Activated CD4-positive, alpha-beta T cell treated with anti-CD3 and anti-CD28 coated beads, Interleukin-2, amount 50 U/mL, for 48 hours (primary cell): ENCODE data around the gene ADO.
A peak's percentile ranks its signal among the peaks of the same experiment; 100 is the strongest.
"Not testable (repeated sequence)": the region's sequence is repeated elsewhere in the genome, so short reads cannot be mapped to it uniquely, and the experiment has no call there.

Source experiments
- DNase-seq, 2 experiments: peaks; one replicate each; pipeline ENCODE4 v3.0.0-alpha.2; 2020

Gene ADO

DNA sequence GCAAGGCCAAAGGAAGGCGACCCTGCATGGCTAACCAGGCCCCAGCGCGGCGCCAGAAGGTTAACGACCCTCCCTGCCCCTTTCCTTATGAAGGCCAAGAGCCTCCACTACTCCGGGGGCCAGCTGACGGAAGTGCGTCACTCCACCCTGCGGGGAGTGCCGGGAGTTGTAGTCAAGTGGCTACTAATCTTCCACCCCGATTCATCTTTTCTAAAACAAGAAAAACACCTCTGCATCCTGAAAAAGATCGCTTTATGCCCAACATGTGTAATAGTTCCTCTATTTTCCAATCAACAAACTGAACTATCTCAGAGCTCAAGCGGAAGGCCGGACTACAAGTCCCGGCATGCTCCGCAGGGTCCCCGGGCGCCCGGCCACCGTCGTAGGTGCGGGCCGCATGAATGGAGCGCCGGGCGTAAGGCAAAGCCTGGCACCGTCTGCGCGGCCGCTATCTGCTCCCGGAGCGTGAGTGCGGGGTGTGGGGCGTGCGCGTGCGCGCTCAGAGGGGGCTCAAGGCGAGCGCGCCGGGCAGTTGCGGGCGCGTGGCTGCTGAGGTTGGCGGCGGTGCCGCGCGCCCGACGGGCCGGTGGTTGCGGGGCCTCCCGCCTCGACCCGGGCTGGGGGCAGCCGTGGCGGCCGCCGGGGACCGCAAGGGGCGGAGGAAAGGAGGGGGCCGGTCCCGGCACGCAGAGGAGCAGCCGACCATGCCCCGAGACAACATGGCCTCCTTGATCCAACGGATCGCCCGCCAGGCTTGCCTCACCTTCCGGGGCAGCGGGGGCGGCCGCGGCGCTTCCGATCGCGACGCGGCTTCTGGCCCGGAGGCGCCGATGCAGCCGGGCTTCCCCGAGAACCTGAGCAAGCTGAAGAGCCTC, at the start of gene ADO:
ADO (plus strand) TSS at position 365 of the 875 bp plus-strand sequence; CDS start at position 705, 340 bp downstream.
- DNase-seq: peak; percentile 79 to 83

DNA sequence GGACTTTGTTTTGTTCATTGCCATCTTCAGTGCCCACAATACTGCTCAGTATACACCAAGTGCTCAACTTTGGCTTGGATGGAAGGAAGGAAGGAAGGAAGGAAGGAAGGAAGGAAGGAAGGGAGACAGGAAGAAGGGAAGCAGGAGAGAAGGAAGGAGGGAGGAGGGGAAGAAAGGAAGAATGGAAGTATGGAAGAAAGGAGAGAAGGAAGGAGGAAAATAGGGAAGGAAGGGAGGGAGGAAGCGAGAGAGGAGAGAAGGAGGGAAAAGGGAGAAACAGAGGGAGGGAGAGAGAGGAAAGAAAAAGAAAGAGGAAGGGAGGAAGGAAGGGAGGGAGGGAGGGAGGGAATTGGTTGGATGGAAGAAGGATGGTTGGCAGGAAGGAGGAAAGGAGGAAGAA, 49.6 kb upstream of the ADO start:
- no peak for DNase-seq

DNA sequence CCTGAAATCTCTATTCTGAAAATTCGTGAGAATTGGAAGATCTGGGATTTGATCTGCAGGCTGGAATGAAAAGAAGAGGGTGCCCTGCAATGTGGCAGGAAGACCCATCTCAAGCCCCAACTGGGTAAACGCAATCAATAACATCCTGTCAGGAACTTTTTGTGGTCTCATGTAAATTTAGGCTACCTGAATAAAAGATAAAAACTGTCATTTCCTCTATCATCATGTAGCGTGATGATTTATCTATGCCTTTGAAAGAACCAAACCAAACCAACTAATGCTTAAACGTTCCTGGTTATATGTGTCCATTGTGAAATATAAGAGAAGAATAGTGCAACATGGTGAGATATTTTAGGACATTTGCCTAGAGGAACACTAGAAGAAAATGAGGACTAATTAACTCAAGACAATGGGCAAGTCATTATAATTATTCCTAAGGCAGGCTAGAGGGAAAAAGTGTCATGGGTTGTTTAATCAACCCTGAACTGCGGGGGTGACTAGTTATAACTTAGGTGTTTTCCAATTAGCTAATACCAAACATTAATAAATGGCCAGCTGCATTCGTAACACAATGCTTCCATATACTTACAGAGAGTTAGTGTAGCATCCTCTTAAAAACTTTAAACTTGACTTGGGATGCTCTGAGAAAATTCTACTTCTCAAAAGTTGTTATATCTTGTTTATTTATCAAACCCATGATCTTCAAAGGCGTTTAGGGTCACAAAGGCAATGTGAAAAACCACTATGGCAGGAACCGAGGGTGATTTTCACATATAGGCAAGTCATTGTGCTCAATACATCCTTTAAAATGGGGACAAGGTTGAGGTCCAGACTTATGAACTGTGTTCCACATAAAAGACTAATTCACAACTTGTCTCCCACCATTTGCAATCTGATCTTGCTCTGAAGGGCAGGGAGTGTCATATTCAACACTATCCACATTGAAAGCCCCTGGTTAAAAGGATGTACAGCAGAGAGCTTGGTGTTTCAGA, 48.6 kb upstream of the ADO start:
- DNase-seq: no peak

DNA sequence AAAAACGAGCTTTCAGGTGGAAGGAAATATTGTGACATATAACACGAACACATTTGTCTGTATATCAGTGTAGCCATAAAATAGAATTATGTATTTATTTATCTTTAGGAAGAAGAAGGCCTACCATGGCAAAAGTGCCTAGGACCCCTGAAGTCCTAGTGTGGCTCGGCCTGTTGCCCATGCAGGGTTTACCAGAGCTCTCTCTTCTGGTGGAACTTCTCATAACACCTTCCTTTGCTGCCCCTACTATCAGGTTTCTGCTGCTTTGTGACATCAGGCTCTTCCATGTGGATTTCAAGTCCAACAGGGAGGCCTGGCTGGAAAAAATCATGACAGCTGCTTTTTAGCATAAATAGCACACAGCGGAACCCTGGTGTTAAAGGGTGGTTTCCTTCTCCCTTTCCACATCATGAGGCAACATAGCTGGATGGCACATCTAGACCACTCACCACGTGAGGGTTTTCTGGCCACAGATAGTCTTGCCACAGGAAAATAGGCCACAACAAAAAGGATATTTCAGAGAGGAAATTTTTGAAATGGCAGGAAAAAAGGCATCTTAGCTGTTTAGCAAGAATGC, 44.8 kb upstream of the ADO start:
- DNase-seq: no peak

DNA sequence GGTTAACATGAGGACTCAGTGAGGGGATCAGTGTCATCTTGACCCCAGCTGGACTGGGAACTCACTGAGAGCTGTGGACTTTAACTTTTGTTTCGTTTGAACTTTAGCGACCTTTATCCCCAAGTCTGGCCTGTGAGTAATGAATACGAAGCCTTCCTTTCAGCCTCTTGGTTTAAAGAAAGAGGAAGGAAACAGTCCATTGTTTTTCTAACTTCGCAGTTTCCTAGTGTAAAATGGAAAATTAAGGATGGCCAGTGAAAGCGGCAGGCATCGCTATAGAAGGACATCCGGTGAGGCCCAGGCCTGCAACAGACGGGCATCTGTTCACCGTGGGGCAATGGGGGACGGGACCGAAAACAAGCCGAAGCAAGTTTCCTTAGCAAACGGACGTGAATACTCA, 44.1 kb upstream of the ADO start:
- DNase-seq: no peak

DNA sequence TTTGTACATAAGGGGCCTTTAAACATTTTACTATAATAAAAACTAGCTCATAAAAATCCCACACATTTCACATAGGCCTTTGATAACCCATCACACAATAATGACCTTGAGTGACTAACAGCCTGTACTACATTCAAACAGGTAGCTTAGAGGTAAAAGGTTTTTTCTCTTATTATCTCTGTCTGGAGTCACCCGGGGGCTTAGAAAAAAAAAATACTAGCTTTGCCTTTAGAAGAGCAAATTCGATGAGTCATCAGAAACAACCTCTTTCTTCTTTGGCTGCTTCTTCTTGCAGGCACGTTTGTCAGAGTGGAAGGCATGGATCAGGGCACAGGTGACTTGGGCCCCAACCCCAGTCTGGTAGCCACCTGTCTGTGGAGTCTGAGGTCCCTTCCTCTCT, 43.4 kb upstream of the ADO start:
- DNase-seq: no peak

DNA sequence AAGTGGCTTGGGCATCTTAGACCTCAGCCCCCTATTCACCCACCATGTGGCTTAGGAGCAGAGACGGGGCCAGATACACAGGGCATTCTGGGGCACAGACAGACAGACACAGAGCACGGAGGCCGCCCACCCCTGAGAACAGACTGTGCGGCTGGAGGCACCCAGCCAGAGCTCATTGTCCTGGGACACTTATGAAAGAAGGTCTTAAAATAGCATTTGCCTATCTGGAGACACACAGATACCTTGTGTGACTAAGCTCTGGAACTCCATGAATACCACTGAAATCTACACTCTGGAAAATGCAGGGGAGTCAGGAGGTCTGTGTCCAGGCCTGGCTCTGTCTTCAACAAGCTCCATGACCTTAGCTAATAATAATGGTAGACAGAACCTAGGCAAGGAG, 41.4 kb upstream of the ADO start:
- DNase-seq: no peak

DNA sequence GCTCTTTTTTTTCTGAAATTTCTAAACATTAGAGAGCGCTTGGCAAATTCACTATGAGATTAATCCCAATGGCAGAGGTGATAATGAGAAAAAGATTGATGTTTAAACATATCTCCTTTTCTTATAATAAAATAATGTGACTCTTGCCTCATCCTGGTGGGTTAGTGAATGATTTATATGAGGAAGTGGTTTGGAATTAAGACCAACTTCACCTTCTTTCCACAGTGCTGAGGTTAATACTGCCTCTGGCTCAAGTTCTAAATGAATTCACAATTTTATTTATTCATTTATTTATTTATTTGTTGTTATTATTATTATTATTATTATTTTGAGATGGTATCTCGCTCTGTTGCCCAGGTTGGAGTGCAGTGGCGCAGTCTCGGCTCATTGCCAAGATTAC, 40.5 kb upstream of the ADO start:
- no peak for DNase-seq

DNA sequence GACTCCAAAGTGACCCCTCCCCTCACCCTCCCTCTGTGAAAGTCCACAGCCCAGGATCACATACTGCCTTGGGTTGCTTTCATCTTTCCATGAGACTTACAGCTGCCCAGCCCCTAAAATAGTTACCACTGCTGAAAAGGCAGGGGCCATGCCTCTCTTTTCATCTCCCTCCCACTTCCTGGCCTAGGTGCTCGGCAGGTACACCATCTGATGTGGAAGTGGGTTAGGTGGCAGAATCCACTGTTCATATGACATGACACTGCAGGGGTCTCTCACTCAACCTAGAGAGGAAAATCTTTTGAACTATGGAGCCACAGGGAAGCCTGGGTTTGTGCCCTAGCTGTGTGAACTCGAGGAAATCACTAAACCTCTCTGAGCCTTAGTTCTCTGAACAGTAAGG, 38.8 kb upstream of the ADO start:
- DNase-seq: no peak

DNA sequence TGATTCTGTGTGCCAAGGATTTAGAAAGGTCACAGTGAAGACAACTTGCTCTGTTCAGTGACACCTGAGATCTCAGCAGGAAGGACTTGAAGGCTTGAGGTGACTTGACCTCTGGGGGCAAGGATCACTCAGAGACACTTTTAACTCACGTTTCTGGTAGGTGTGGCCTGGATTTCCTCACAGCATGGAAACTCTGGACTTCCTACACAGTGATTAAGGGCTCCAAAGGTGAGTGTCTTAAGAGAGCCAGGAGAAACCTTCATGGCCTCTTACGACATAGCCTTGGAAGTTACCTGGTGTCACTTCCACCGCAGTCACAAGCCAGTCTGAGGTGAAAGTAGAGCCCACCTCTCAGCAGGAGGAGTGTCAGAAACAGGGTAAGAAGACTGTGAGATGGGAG, 38.1 kb upstream of the ADO start:
- DNase-seq: no peak

DNA sequence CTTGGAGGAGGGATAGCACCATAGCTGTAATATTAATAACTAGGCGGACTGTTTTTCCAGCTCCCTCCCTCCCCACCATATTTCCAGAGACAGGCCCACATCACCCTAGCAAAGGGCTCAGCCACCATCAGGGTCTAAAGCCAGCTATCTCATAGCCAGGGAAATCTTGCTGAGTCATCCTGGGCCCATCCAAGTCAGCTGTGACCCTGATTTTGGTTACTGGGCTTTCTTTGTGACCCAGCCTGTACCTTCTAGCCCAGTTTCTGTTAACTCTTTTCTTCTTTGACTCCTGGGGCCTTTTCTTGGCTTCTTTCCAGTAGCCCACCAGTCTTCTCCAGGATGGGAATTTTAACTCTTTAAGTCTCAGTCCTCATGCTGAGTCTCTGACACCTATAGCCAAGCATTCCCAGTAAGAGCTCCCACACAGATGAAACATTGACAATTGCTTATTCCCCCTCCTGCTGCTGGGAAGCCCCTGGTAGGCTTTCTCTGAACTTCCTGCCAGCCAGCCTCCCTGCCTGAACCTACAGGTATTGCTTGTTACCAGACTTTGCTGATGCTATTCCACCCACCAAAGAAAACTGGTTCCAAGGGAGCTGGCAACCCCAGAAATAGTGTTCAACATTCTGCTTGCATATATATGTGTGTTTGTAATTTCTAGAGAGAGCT, 34.8 kb upstream of the ADO start:
- no peak for DNase-seq

DNA sequence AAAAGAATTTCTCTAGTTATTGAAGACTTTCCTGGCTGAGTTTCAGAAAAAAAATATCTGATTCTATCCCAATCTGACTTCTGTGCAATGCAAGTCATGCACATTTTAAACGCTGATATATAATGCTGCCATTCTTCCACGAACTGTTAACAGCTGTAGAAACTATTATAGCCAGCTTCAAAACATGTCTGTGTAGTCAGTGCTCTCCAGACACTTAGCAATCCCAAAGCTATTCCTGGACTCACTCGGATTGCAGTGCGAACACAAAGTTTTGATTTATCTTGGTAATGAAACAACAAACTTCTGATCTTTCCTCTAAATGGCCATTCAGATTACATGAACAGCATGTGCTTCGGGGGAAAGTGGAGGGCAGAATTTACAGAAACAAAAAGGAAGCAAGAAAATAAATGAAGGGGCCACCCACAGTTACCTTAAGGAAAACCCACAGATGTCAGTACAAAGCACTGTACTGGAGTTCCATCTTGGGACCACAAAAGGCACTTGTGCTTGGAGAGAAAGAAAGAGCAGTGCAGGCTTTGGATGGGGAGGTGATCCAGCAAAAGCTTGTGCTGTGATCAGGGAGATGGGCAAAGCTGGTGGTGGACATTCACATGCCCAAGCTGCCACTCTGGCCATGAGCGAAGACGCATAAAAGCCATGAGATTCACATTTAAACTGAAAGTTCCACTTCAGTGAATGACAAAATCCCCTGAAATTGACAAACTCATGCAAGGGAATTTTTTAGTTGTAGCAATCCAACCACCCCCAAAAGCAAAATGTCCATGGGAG, 32.1 kb upstream of the ADO start:
- no peak for DNase-seq

DNA sequence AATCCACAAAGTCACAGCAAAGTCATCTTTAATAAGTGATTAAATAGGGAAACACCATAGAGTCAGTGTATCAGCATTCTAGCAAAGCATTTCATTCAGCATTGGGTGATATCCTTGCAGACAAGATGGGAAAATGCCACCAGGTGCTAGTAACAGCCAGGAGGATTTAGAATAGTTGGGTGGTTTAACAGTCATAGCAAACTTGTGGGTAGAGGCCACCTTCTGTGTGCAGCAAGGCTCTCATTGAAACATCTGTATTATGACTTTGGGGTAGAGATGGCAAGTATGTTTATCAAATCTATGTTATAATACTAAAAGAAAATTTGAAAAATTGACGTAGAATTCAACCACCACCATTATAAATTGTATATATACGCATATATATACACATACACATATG, 26.4 kb upstream of the ADO start:
- DNase-seq: no peak

DNA sequence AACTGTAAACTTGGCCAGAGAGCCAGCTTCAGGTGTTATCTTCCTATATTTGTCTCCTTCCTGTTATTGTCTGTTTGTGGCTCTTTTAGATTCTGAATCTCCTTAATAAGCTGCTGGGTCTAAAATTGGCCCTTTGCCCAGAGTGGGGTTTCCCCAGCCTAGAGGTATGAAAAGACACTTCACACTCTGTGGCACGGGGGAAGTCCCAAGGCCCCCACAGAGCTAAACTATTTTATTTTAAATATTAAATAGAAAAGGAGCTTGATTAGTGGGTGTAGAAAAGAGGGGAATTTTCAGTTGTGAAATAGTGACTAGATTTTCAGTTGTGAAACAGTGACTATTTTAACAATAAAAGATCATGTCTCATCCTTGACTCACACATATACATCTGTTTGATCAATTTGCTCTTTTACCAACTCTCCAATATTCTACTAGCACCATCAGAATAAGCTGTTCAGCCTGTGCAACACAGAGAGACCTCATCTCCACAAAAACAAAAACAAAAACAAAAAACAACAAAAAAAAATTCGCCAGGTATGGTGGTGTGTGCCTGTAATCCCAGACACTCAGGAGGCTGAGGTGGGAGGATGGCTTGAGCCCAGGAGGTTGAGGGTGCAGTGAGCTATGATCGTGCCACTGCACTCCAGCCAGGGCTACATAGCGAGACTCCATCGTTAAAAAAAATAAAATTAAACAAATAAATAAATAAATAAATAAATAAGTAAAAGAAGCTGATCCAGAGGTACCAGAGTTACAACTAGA, 24.9 kb upstream of the ADO start:
- DNase-seq: peak; percentile 83 to 89

DNA sequence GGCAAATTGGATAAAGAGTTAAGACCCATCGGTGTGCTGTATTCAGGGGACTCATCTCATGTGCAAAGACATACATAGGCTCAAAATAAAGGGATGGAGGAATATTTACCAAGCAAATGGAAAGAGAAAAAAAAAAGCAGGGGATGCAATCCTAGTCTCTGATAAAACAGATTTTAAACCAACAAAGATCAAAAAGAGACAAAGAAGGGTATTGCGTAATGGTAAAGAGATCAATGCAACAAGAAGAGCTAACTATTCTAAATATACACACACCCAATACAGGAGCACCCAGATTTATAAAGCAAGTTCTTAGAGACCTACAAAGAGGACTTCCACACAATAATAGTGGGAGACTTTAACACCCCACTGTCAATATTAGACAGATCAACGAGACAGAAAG, 20.0 kb upstream of the ADO start:
- DNase-seq: not testable (repeated sequence)

DNA sequence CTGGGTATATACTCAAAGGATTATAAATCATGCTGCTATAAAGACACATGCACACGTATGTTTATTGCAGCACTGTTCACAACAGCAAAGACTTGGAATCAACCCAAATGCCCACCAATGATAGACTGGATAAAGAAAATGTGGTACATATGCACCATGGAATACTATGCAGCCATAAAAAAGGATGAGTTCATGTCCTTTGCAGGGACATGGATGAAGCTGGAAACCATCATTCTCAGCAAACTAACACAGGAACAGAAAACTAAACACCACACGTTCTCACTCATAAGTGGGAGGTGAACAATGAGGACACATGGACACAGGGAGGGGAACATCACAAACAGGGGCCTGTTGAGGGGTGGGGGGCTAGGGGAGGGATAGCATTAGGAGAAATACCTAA, 16.2 kb upstream of the ADO start:
- DNase-seq: not testable (repeated sequence)

DNA sequence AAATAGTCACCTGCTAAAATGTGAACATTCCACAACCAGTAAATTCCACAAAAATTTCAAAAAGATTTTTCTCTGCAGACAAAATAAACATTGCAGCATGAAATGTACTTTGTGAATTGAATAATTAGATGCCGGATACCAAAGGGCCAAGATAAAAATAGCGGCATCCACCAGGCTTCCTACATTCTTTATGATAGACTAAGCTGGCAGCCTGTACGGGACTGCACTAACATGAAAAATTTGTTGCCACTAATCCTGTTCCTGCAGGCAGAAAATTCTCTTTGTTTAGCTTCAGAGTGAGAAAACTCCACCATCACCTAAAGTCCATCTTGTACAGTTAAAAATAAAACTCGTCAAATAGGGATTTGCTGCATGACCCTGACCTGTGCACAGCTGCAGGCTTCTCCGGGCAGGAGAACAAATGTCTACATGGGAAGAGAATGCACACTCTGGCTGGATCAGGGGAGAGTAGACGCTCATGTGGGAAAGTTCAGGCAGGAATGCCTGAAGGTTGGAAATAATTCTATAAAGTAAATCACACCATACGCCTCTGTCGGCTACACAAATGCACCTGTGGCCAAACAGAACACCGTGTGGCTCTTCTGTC, 15.6 kb upstream of the ADO start:
- DNase-seq: no peak

DNA sequence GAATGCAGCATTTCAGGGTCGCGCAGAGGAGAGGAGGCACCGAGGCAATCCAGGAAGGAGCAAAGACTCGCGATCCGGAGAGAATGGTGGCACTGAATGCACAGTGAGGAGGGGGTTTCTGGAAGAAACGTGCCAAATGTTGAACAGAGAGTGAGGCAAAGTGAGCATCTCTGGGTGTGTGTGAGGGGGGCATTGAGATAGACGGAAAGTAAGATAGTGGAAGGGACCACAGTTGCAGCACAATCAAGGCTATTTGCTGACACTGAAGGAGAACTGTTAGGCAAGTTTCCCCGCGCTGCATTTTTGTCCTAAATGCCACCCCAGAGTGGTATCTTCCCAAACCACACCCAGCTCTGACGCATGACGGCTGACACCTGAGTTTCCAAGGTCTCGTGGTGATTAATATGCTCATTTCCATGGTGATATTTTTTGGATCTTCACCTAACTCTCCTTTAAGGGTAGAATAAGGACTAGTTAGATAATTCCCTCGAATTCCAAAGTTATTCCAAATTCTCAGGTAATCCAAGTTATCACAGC, 14.4 kb upstream of the ADO start:
- DNase-seq: no peak

DNA sequence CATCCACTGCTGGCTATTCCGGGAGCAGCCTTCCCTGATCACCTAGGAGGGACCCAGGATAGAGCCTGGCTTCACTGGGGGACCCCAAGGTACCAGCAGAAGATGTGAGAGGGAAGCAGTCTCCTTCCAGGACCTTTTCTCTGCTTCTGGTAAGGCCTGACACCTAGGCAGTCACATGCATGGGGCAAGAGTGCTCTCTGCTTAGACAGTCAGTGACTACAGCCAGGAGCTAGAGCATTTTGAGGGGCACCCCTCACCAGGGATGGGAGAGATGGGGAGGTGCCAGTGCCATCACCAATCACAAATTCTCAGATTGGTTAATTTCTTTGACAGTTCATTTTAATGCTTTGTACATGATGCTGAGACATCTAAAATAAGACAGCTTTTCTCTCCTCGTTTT, 13.9 kb upstream of the ADO start:
- DNase-seq: no peak

DNA sequence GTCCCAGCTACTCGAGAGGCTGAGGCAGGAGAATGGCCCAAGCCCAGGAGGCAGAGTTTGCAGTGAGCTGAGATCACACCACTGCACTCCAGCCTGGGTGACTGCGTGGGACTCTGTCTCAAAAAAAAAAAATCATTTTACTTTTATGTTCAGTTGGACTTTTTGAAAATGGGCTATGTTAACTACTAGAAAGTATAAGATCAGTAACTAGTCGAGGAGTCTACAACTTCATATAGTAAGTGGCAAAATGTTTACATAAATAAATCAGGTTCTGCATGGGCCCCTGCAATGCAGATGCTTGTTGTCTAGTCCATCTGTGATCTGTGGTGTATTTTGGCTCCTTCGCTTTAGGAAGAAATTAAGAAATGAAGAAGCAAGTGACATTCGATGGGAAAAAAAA, 12.3 kb upstream of the ADO start:
- no peak for DNase-seq

DNA sequence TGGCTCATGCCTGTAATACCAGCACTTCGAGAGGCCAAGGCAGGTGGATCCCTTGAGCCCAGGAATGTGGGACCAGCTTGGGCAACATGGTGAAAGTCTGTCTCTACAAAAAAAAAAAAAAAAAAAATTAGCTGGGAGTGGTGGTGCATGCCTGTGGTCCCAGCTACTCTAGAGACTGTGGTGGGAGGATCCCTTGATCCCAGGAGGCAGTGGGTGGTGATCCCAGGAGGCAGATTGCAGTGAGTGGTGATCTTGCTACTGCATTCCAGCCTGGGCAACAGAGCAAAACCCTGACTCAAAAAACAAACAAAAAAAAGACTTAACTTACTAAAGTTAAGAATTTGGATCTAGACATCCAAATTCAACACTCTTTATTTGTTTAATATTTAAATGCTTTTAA, 10.2 kb upstream of the ADO start:
- DNase-seq: no peak
